Adrenal gland (tissue), 5 donors: ENCODE data around the gene MT1A.

ENCODE experiments used
- POLR2A ChIP-seq, 2 donors: fragments of 450-650 bp; IDR thresholded peaks; one replicate each; pipeline ENCODE4 v1.6.1; 2017; ENCODE audit warnings: antibody characterized with exemption in 2 of 2, mild to moderate bottlenecking in 2 of 2, moderate library complexity in 1 of 2
- TF ChIP-seq, protein P1 (sequence below), 6 experiments: fragments of 450-650 bp in 4 of 6; fragments of 200-600 bp in 2 of 6; sonication (generic) in 1 of 6; IDR thresholded peaks; 1 replicate in 5 of 6; 2 replicates in 1 of 6; pipeline versions ENCODE4 v1.5.1 to v1.8.0; 2016 to 2021; ENCODE audit warnings: antibody characterized with exemption in 6 of 6, mild to moderate bottlenecking in 2 of 6, moderate library complexity in 1 of 6
- donor health status: DM: no; HTN: no; CAD: no.

DNA sequence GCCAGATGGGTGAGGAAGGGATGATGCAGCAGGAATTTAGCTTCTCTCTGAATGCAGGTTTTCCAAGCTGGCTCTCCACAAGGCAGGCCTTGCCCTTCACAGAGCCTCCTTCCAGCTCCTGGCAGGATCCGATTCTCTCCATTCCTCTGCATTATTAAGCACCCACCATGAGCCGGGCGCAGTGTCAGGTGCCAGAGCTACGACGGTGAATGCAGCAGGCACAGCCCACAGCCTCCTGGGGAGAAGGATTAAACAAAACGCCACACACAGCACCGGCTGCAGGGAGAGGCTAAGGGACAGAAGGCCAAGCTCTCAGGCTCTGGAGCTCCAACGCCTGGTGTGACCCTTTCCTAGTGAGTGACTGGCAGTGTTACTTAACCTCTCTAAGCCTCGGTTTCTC is 37.1 kb upstream of the MT1A start:
- TF ChIP-seq, protein P1, sequence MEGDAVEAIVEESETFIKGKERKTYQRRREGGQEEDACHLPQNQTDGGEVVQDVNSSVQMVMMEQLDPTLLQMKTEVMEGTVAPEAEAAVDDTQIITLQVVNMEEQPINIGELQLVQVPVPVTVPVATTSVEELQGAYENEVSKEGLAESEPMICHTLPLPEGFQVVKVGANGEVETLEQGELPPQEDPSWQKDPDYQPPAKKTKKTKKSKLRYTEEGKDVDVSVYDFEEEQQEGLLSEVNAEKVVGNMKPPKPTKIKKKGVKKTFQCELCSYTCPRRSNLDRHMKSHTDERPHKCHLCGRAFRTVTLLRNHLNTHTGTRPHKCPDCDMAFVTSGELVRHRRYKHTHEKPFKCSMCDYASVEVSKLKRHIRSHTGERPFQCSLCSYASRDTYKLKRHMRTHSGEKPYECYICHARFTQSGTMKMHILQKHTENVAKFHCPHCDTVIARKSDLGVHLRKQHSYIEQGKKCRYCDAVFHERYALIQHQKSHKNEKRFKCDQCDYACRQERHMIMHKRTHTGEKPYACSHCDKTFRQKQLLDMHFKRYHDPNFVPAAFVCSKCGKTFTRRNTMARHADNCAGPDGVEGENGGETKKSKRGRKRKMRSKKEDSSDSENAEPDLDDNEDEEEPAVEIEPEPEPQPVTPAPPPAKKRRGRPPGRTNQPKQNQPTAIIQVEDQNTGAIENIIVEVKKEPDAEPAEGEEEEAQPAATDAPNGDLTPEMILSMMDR (IDR thresholded peaks at IDR 0.05) = no peak
- TF ChIP-seq POLR2A (IDR thresholded peaks at IDR 0.05) = no peak
